Liver (tissue), 9 donors: ENCODE data around the gene MRRF. TPM values are rescaled to one million over a fixed set of nuclear protein-coding genes. Genes with fewer than 3 reads are reported as not detected.

Source experiments
- DNase-seq: peaks from one replicate; pipeline ENCODE4 v3.0.0-alpha.2; 2017; ENCODE audit warnings: low spot score
- H3K27ac ChIP-seq, 2 donors: one replicate each; pipeline ENCODE4 v1.7.0; 2013; ENCODE audit warnings: inconsistent platforms in 2 of 2, low read length in 2 of 2, control low read depth in 1 of 2, low read depth in 1 of 2, mild to moderate bottlenecking in 1 of 2
- H3K27me3 ChIP-seq, 4 donors: one replicate each; pipeline versions ENCODE4 v1.6.1 to v1.7.0; 2013; ENCODE audit warnings: low read length in 3 of 4, inconsistent platforms in 1 of 4, mild to moderate bottlenecking in 1 of 4, moderate library complexity in 1 of 4; ENCODE audit not compliant: control insufficient read depth in 4 of 4, insufficient read depth in 4 of 4
- H3K36me3 ChIP-seq, 4 donors: one replicate each; pipeline versions ENCODE4 v1.6.1 to v1.7.0; 2013; ENCODE audit warnings: low read length in 3 of 4, mild to moderate bottlenecking in 3 of 4, low read depth in 1 of 4, moderate library complexity in 1 of 4; ENCODE audit not compliant: control insufficient read depth in 4 of 4, insufficient read depth in 3 of 4
- H3K4me1 ChIP-seq, 4 donors: one replicate each; pipeline versions ENCODE4 v1.6.1 to v1.7.0; 2013; ENCODE audit warnings: low read length in 3 of 4, mild to moderate bottlenecking in 3 of 4, moderate library complexity in 1 of 4; ENCODE audit not compliant: control insufficient read depth in 4 of 4, insufficient read depth in 4 of 4
- H3K4me3 ChIP-seq, 3 donors: one replicate each; pipeline versions ENCODE4 v1.6.1 to v1.7.0; 2013; ENCODE audit warnings: low read length in 3 of 3, control low read depth in 1 of 3, low read depth in 1 of 3, mild to moderate bottlenecking in 1 of 3
- H3K9ac ChIP-seq, 2 donors: one replicate each; pipeline ENCODE4 v1.7.0; 2013; ENCODE audit warnings: low read length in 2 of 2, mild to moderate bottlenecking in 2 of 2, moderate library complexity in 2 of 2, control low read depth in 1 of 2, low read depth in 1 of 2
- H3K9me3 ChIP-seq, 4 donors: one replicate each; pipeline versions ENCODE4 v1.6.1 to v1.7.0; 2013; ENCODE audit warnings: low read length in 3 of 4; ENCODE audit not compliant: control insufficient read depth in 4 of 4
- EGR1 ChIP-seq, 2 donors: IDR thresholded peaks; 2 replicates each; pipeline ENCODE4 v1.6.1; 2016 to 2018; ENCODE audit warnings: antibody characterized with exemption in 2 of 2, low read depth in 2 of 2
- FOXA1 ChIP-seq: IDR thresholded peaks from 2 replicates; pipeline ENCODE4 v1.6.1; 2016; ENCODE audit warnings: antibody characterized with exemption
- FOXA2 ChIP-seq: IDR thresholded peaks from 2 replicates; pipeline ENCODE4 v1.6.1; 2016; ENCODE audit warnings: antibody characterized with exemption
- GABPA ChIP-seq, 2 donors: IDR thresholded peaks in 1 of 2; conservative IDR thresholded peaks in 1 of 2; 2 replicates each; pipeline ENCODE4 v1.6.1; 2016; ENCODE audit warnings: antibody characterized with exemption in 2 of 2, mild to moderate bottlenecking in 1 of 2, moderate library complexity in 1 of 2
- HNF4A ChIP-seq, 2 donors: conservative IDR thresholded peaks; 2 replicates each; pipeline ENCODE4 v1.6.1; 2016; ENCODE audit warnings: antibody characterized with exemption in 2 of 2, mild to moderate bottlenecking in 2 of 2
- HNF4G ChIP-seq: IDR thresholded peaks from 2 replicates; pipeline ENCODE4 v1.6.1; 2016; ENCODE audit warnings: antibody characterized with exemption
- JUND ChIP-seq, 2 donors: IDR thresholded peaks; 2 replicates each; pipeline ENCODE4 v1.6.1; 2016; ENCODE audit warnings: antibody characterized with exemption in 2 of 2
- NR2F2 ChIP-seq: IDR thresholded peaks from 2 replicates; pipeline ENCODE4 v1.6.1; 2016; ENCODE audit warnings: antibody characterized with exemption
- RAD21 ChIP-seq, 2 donors: IDR thresholded peaks; 2 replicates each; pipeline ENCODE4 v1.6.1; 2016; ENCODE audit warnings: antibody characterized with exemption in 2 of 2, mild to moderate bottlenecking in 2 of 2
- RXRA ChIP-seq, 2 donors: IDR thresholded peaks; 2 replicates each; pipeline ENCODE4 v1.6.1; 2017 to 2018; ENCODE audit warnings: antibody characterized with exemption in 2 of 2, mild to moderate bottlenecking in 1 of 2
- SP1 ChIP-seq: IDR thresholded peaks from 2 replicates; pipeline ENCODE4 v1.6.1; 2018; ENCODE audit warnings: antibody characterized with exemption, mild to moderate bottlenecking
- TAF1 ChIP-seq: conservative IDR thresholded peaks from 2 replicates; pipeline ENCODE4 v1.6.1; 2016; ENCODE audit warnings: antibody characterized with exemption, mild to moderate bottlenecking
- YY1 ChIP-seq: IDR thresholded peaks from 2 replicates; pipeline ENCODE4 v1.6.1; 2016; ENCODE audit warnings: antibody characterized with exemption, mild to moderate bottlenecking
- WGBS: extraction: QIAGEN DNeasy Blood & Tissue Kit; methylation state at CpG from one replicate; pipeline ENCODE4 v1.1.7; 2013; 5-methylcytosine and 5-hydroxymethylcytosine counted together
- polyA plus RNA-seq, 2 donors: library from polyadenylated mRNA; stranded (reverse) in 1 of 2; unstranded in 1 of 2; fragments of 200-250 nt in 1 of 2; fragments of >200 nt in 1 of 2; fragmentation: Nextera tagmentation in 1 of 2; extraction: Ambion mirVana in 1 of 2; gene quantifications; one replicate each; pipeline versions ENCODE4 v1.2.1 to v1.2.3, GENCODE V29; 2013 to 2015
- total RNA-seq, 2 donors: library from RNA; depleted of rRNA; stranded (reverse); fragments of >200 nt; gene quantifications; one replicate each; pipeline ENCODE4 v1.2.3, GENCODE V29; 2014
- TF ChIP-seq, protein P1 (sequence below): IDR thresholded peaks from 2 replicates; pipeline ENCODE4 v1.6.1; 2016; ENCODE audit warnings: antibody characterized with exemption
- TF ChIP-seq, protein P2 (sequence below): IDR thresholded peaks from 2 replicates; pipeline ENCODE4 v1.6.1; 2016; ENCODE audit warnings: antibody characterized with exemption
- TF ChIP-seq, protein P3 (sequence below): IDR thresholded peaks from 2 replicates; pipeline ENCODE4 v1.6.1; 2016; ENCODE audit warnings: antibody characterized with exemption
- TF ChIP-seq, protein P4 (sequence below): fragments of 150-350 bp; IDR thresholded peaks from 2 replicates; pipeline ENCODE4 v1.5.1; 2017; ENCODE audit warnings: improper control_type of control experiment, low read depth, low read length; ENCODE audit not compliant: missing input control
- TF ChIP-seq, protein P5 (sequence below): IDR thresholded peaks from 2 replicates; pipeline ENCODE4 v1.6.1; 2016; ENCODE audit warnings: antibody characterized with exemption, mild to moderate bottlenecking
- donor health status: healthy.
- donor health status: healthy.
- donor health status: healthy.
- donor health status: healthy.
- donor health status: healthy.

The MRRF gene
- total and polyA plus RNA-seq, 4 donors: 15.4 to 30.9 (median 22.3) TPM

DNA sequence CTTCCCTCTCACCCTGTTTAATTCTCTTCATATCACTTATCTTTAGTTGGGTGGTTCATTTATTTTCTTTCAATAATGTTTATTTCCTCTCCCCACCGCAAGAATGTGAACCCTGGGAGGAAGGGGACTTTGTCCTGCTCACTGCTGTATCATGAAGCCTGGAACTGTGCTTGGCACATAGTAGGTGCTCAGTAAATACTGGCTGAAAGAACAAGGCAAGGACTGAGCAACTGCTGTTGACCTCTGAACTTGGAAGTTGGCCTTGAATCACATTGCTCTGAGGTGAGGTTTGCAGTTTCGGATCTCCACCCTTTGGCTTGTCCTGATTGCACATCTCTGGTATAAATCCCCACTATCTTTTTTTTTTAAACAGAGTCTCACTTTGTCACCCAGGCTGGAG lies 84.1 kb downstream of the MRRF start:
- peaks cover 3 to 12% (median 9%) of the 10 kb centered on the region in 4 donors for H3K4me1 ChIP-seq
- H3K27me3 ChIP-seq: no peaks in the 10 kb centered on the region
- no peaks in the 10 kb centered on the region for H3K36me3 ChIP-seq
- WGBS: 57% methylated on average over 2 of the region's 2 CpGs
- DNase-seq: no peak
- no peak overlapping the region for H3K27ac ChIP-seq
- no peak for TF ChIP-seq TAF1
- no peak for TF ChIP-seq FOXA1
- no peak for TF ChIP-seq HNF4G
- no peak for TF ChIP-seq SP1
- TF ChIP-seq RAD21 (IDR thresholded peaks at IDR 0.05): no peak
- TF ChIP-seq JUND (IDR thresholded peaks at IDR 0.05): no peak
- TF ChIP-seq, protein P1, sequence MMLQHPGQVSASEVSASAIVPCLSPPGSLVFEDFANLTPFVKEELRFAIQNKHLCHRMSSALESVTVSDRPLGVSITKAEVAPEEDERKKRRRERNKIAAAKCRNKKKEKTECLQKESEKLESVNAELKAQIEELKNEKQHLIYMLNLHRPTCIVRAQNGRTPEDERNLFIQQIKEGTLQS: no peak
- TF ChIP-seq, protein P2, sequence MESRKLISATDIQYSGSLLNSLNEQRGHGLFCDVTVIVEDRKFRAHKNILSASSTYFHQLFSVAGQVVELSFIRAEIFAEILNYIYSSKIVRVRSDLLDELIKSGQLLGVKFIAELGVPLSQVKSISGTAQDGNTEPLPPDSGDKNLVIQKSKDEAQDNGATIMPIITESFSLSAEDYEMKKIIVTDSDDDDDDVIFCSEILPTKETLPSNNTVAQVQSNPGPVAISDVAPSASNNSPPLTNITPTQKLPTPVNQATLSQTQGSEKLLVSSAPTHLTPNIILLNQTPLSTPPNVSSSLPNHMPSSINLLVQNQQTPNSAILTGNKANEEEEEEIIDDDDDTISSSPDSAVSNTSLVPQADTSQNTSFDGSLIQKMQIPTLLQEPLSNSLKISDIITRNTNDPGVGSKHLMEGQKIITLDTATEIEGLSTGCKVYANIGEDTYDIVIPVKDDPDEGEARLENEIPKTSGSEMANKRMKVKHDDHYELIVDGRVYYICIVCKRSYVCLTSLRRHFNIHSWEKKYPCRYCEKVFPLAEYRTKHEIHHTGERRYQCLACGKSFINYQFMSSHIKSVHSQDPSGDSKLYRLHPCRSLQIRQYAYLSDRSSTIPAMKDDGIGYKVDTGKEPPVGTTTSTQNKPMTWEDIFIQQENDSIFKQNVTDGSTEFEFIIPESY: no peak
- TF ChIP-seq YY1: no peak
- TF ChIP-seq, protein P3, sequence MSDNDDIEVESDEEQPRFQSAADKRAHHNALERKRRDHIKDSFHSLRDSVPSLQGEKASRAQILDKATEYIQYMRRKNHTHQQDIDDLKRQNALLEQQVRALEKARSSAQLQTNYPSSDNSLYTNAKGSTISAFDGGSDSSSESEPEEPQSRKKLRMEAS: no peak
- no peak for TF ChIP-seq EGR1 (IDR thresholded peaks at IDR 0.05; ENCODE audit: low read depth in 2 of 2)
- TF ChIP-seq HNF4A (conservative IDR thresholded peaks at IDR 0.05): no peak
- no peak for TF ChIP-seq FOXA2
- no peak for TF ChIP-seq NR2F2
- no peak for TF ChIP-seq GABPA (IDR thresholded peaks at IDR 0.05 in 1 of 2, conservative IDR thresholded peaks at IDR 0.05 in 1 of 2)
- no peak for TF ChIP-seq RXRA (IDR thresholded peaks at IDR 0.05)
- TF ChIP-seq, protein P4, sequence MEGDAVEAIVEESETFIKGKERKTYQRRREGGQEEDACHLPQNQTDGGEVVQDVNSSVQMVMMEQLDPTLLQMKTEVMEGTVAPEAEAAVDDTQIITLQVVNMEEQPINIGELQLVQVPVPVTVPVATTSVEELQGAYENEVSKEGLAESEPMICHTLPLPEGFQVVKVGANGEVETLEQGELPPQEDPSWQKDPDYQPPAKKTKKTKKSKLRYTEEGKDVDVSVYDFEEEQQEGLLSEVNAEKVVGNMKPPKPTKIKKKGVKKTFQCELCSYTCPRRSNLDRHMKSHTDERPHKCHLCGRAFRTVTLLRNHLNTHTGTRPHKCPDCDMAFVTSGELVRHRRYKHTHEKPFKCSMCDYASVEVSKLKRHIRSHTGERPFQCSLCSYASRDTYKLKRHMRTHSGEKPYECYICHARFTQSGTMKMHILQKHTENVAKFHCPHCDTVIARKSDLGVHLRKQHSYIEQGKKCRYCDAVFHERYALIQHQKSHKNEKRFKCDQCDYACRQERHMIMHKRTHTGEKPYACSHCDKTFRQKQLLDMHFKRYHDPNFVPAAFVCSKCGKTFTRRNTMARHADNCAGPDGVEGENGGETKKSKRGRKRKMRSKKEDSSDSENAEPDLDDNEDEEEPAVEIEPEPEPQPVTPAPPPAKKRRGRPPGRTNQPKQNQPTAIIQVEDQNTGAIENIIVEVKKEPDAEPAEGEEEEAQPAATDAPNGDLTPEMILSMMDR: no peak
- H3K9me3 ChIP-seq: no peaks in the 10 kb centered on the region
- H3K4me3 ChIP-seq: no peak overlapping the region
- no peak overlapping the region for H3K9ac ChIP-seq

DNA sequence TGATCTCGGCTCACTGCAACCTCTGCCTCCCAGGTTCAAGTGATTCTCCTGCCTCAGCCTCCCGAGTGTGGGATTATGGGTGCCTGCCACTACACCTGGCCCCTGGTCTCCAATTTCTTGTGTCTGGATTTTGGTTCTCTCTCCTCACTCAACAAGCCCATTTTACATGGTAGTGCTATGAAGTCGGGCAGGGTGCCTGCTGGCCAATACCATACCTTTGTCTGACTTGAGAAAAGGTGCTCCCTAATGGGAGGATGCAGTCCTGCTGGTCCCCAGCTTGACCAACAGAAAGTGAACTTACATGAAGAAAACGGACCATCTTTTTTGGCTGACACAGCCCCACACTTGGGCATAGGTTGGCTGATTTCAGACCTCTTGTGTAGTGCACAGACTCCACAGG lies 84.5 kb downstream of the MRRF start:
- no peaks in the 10 kb centered on the region for H3K9me3 ChIP-seq
- no peak for TF ChIP-seq EGR1 (IDR thresholded peaks at IDR 0.05; ENCODE audit: low read depth in 2 of 2)
- TF ChIP-seq YY1: no peak
- no peak for TF ChIP-seq SP1
- TF ChIP-seq, protein P4: no peak
- TF ChIP-seq FOXA2: no peak
- TF ChIP-seq, protein P2: no peak
- no peak for TF ChIP-seq HNF4A (conservative IDR thresholded peaks at IDR 0.05)
- TF ChIP-seq FOXA1: no peak
- no peak for TF ChIP-seq NR2F2
- TF ChIP-seq, protein P1: no peak
- TF ChIP-seq, protein P3: no peak
- TF ChIP-seq JUND (IDR thresholded peaks at IDR 0.05): no peak
- TF ChIP-seq GABPA (IDR thresholded peaks at IDR 0.05 in 1 of 2, conservative IDR thresholded peaks at IDR 0.05 in 1 of 2): no peak
- TF ChIP-seq, protein P5, sequence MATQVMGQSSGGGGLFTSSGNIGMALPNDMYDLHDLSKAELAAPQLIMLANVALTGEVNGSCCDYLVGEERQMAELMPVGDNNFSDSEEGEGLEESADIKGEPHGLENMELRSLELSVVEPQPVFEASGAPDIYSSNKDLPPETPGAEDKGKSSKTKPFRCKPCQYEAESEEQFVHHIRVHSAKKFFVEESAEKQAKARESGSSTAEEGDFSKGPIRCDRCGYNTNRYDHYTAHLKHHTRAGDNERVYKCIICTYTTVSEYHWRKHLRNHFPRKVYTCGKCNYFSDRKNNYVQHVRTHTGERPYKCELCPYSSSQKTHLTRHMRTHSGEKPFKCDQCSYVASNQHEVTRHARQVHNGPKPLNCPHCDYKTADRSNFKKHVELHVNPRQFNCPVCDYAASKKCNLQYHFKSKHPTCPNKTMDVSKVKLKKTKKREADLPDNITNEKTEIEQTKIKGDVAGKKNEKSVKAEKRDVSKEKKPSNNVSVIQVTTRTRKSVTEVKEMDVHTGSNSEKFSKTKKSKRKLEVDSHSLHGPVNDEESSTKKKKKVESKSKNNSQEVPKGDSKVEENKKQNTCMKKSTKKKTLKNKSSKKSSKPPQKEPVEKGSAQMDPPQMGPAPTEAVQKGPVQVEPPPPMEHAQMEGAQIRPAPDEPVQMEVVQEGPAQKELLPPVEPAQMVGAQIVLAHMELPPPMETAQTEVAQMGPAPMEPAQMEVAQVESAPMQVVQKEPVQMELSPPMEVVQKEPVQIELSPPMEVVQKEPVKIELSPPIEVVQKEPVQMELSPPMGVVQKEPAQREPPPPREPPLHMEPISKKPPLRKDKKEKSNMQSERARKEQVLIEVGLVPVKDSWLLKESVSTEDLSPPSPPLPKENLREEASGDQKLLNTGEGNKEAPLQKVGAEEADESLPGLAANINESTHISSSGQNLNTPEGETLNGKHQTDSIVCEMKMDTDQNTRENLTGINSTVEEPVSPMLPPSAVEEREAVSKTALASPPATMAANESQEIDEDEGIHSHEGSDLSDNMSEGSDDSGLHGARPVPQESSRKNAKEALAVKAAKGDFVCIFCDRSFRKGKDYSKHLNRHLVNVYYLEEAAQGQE: no peak
- TF ChIP-seq RXRA (IDR thresholded peaks at IDR 0.05): no peak
- no peak for TF ChIP-seq TAF1
- no peaks in the 10 kb centered on the region for H3K36me3 ChIP-seq
- 78% methylated on average over 4 of the region's 4 CpGs for whole genome bisulfite sequencing
- peaks cover 3 to 12% (median 9%) of the 10 kb centered on the region in 4 donors for H3K4me1 ChIP-seq
- H3K27me3 ChIP-seq: no peaks in the 10 kb centered on the region
- H3K4me3 ChIP-seq: no peak overlapping the region
- no peak overlapping the region for H3K9ac ChIP-seq
- H3K27ac ChIP-seq: no peak overlapping the region
- DNase-seq: no peak
